ENCODE results near the gene STUB1.

Gene STUB1

GRCh38 chr16:666572-666971, 13.6 kb upstream of the STUB1 start:
- DNase-seq (ENCODE audit: low spot score) (no peak), FAIRE-seq (no peak)

DNA sequence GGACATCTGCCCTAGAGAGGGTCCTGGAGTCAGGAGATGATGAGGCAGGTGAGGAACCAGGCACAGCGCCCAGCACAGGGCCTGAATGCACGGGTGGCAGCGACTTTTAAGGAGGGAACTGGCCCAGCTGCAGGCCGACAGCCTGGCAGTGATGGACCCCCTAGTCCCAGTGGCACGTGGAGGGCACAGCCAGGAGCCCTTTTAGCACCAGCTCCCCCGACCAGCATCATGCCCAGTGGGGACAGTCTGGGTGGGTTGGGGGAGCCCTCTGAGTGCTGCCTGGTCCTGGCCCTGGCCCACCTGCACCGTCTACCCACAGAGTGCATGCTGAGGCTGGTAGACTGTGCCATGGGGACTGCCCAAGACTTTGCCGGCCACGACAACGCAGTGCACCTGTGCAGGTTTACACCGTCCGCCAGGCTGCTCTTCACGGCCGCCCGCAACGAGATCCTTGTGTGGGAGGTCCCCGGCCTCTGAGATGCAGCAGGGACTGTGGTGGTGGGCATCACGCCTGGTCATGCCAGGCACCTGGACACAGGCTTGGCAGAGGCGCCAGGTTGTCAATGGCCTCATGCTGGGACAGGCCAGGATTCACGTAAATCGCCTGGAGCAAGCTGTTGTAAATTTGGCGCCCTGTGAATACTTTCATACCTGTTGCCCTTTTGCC, 13.0 kb upstream of the STUB1 start:
- FAIRE-seq (no peak), DNase-seq (ENCODE audit: low spot score) (no peak)

- FAIRE-seq (no peak), DNase-seq (ENCODE audit: low spot score) (peak; percentile 81)
Measured at GRCh38 chr16:667780-668518, 12.3 kb upstream of the STUB1 start, which contains the start of gene RHOT2. Gene RHOT2, plus strand, starts transcription at chr16:668132. Its CDS starts 68 bp downstream, at chr16:668200.

DNA sequence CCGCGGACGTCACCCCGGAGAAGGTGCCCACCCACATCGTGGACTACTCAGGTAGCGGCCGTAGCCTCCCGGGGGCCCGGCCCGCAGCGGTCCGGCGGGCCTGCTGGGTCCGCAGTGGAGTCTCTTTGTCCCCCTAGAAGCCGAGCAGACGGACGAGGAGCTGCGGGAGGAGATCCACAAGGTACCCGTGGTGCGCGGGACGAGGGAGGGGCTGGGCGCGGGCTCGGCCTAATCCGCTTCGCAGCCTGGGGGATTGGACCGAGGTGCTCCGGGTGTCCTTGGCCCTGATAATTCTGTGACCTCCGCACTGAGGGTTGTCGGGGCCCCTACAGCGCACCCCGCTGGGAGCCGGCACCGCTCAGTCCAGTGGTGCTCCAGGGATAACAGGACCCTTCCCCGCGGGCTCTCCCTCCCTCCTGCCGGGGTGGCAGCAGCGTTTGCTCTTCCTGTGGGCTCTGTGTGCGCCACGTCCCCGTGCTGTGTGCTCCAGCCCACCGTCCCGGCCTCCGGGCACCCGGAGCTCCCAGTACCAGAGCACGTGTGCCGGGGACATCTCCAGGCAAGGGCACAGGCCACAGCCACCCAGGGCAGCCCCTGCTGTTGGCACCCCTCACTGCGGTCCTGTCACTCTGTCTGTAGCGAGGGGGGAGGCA, 11.6 kb upstream of the STUB1 start:
- no peak for FAIRE-seq
- no peak for DNase-seq (ENCODE audit: low spot score)

DNA sequence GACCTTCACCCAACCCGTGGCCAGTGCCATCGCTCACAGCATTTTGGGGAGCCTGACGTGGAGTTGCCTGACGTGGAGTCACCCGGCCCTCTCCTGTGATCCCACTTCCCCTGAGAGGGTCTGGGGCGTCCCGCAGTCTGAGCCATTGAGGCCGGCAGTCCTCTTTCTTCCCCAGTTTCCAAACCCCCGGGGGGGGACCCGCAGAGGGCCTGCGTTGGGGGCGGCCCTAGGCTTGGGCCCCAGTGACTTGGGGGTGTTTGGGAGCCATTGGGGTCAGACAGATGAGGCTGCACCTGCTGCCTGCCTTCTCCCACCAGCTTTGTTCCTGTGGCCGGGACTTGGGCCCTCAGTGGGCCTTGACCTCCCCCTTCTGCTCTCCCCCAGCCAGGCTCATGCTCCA, 10.5 kb upstream of the STUB1 start:
- DNase-seq (ENCODE audit: low spot score): no peak
- no peak for FAIRE-seq

DNA sequence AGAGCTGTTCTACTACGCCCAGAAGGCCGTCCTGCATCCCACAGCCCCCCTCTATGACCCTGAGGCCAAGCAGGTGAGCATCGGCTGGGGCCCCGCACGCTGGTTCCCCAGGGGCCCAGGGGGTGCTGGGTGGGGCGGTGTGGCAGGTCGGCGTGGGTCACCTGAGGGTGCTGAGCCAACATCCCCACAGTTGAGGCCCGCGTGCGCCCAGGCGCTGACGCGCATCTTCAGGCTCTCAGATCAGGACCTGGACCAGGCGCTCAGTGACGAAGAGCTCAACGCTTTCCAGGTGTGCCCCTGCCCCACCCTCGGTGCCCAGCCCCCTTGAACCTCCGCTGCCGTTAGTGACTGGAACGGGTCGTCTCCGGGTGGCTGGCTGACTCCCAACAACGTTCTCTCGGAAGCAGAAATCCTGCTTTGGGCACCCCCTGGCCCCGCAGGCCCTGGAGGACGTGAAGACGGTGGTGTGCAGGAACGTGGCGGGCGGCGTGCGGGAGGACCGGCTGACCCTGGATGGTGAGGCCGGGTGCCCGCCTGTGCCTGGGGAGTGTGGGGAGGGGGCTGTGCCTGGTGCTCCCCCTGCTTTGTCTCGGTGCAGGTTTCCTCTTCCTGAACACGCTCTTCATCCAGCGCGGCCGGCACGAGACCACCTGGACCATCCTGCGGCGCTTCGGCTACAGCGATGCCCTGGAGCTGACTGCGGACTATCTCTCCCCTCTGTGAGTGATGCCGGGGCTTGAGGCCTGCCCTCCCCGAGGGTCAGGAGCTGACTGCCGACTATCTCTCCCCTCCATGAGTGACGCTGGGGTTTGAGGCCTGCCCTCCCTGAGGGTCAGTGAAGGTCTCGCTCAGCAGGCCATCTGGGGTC, 9.5 kb upstream of the STUB1 start:
- no peak for FAIRE-seq
- DNase-seq (ENCODE audit: low spot score): no peak

DNA sequence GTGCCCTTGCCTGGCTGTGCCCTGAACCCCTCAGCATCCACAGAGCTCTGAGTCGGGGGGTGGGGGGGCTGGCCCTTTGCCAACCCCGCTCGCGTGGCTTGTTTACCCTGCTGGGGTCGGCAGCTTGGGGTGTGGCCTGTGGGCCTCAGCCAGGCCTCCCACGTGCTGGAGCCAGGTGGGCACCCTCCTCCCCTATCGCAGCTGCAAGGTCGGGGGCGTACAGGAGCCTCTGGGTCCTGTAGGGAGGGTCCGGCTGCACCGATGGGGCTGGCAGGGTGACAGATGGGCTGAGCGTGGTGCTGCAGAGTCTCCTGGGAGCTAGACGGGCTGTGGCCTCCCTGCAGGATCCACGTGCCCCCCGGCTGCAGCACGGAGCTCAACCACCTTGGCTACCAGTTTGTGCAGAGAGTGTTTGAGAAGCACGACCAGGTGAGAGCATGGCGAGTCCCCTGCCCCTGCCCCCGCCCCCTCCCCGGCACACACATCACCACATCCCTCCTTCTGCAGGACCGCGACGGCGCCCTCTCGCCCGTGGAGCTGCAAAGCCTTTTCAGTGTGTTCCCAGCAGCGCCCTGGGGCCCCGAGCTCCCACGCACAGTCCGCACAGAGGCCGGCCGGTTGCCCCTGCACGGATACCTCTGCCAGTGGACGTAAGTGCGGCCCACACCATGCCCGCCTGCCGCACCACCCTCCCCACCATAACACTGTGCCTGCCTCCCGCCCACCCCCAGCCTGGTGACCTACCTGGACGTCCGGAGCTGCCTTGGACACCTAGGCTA, 8.7 kb upstream of the STUB1 start:
- no peak for DNase-seq (ENCODE audit: low spot score)
- FAIRE-seq: no peak

- FAIRE-seq (no peak), DNase-seq (ENCODE audit: low spot score) (no peak)
Measured at GRCh38 chr16:672371-672770, 7.8 kb upstream of the STUB1 start.

DNA sequence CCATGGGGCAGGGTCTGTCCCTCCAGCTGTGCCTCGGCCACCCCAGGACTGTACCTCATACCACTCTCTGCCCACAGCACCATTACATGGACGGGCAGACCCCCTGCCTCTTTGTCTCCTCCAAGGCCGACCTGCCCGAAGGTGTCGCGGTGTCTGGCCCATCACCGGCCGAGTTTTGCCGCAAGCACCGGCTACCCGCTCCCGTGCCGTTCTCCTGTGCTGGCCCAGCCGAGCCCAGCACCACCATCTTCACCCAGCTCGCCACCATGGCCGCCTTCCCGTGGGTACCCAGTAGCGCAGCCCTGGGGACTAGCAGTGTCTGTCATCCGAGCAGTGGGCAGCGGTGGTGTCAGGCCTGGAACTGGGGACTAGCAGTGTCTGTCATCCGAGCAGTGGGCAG, 7.4 kb upstream of the STUB1 start:
- FAIRE-seq (no peak), DNase-seq (ENCODE audit: low spot score) (no peak)

- no peak for DNase-seq (ENCODE audit: low spot score)
Measured at GRCh38 chr16:673399-673991, 6.7 kb upstream of the STUB1 start.

DNA sequence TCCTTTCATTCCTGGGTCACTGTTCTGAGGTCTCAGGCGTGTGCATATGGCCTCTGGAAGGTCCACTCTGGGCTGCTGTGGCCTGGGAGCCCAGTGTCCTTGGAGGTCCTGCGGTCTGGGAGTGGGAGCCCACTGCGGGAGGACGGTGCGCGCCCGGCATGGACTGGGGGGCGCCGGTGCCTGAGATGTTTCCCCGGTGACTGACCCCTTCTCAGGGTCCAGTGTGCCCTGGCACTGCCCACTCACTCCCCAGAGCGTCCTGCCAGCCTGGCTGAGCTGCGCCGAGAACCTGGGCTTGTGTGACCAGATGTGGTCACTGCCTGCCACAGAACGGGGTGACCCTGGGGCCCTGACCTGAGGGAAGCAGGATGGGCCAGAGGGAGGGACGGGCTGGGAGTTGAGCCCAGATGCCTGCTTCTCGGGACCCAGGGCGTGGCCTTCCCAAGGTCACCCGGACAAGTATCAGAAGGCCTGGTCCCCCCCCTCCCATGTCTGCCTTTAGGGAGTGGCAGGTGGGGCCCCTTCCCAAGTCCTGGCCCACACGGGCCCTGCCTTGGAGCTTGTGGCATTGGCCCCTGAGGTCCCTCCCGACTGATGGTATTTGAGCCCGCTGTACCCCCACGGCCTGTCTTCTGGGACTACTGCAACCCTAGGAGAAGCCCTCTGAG, 5.9 kb upstream of the STUB1 start:
- FAIRE-seq: no peak
- no peak for DNase-seq (ENCODE audit: low spot score)

More at GRCh38 chr16:673399-673991, 6.7 kb upstream of the STUB1 start:
- no peak for FAIRE-seq

DNA sequence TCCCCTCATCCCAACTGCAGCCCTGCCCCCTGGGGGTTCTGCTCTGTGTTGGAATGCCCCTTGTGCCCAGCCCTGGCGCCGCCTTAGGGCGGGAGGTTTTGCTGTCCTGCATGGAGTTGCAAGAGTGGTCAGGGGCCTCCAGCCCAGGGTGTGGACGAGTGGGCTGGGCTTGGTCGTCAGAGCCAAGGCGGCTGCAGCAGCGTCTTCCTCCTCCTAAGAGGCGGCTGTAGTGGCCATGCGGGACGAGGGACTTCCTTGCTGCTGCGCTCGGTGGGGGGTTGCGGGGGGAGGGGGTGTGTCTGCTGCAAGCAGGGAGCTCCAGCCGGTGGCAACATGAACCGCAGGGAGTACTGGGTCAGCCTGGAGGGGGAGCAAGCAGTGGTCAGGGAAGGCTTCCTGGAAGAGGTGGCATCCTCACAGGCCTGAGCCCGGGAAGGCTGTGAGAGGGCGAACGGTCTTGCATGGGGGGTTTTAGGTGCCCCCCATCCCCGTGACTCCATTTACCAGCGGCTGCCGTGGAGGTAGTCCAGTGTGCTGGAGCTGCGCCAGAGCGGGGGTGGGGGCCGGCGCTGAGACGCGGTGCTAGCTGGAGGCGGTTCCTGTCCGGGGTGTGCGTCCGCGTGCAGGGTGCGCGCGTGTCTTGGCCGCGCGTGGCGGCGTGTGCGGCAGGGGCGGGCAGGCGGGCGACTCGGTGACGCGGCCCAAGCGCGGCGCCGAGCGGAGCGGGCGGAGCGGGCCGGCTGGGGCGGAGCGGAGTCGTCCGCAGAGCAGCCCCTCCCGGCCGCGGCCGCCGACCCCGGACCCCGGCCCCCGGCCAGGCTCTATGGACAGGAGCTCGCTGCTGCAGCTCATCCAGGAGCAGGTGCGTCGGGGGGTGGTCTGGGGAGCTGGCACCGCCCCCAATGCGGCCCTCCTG, 5.0 kb upstream of the STUB1 start, which contains the start of gene RHBDL1:
RHBDL1 (plus strand) TSS at position 704 of the 916 bp plus-strand sequence; CDS start at position 824, 120 bp downstream.
- DNase-seq (ENCODE audit: low spot score) (no peak), FAIRE-seq (no peak)

DNA sequence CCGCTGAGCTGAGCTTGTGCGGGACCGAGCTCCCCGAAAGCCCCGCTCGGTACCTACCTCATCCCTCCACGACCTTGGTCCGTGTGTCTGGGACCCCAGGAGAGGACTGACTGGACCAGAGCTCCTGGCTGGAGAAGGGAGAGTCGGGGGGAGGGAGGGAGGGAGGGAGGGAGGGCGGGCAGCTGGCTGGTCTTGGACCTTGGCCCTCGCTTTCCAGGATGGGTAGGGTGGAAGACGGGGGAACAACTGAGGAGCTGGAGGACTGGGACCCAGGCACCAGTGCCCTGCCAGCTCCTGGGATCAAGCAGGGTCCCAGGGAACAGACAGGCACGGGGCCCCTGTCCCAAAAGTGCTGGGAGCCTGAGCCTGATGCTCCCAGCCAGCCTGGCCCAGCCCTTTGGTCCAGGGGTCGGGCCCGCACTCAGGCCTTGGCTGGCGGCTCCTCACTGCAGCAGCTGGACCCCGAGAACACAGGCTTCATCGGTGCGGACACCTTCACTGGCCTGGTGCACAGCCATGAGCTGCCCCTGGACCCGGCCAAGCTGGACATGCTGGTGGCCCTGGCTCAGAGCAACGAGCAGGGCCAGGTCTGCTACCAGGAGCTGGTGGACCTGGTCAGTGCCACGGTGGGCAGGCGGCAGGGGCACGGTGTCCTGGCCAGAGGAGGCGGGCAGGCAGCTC, 4.2 kb upstream of the STUB1 start:
- FAIRE-seq (no peak), DNase-seq (ENCODE audit: low spot score) (no peak)

DNA sequence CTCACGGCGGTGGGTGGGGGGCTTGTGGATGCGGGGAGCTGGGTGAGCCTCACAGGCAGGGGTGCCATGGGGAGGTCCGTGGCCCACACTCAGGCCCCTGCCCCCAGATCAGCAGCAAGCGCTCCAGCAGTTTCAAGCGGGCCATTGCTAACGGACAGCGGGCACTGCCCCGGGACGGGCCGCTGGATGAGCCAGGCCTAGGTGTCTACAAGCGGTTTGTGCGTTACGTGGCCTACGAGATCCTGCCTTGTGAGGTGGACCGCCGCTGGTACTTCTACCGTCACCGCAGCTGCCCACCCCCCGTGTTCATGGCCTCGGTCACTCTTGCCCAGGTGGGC, 3.7 kb upstream of the STUB1 start:
- FAIRE-seq: no peak
- no peak for DNase-seq (ENCODE audit: low spot score)

GRCh38 chr16:676913-677312, 3.3 kb upstream of the STUB1 start:
- DNase-seq (ENCODE audit: low spot score): no peak
- FAIRE-seq: no peak

DNA sequence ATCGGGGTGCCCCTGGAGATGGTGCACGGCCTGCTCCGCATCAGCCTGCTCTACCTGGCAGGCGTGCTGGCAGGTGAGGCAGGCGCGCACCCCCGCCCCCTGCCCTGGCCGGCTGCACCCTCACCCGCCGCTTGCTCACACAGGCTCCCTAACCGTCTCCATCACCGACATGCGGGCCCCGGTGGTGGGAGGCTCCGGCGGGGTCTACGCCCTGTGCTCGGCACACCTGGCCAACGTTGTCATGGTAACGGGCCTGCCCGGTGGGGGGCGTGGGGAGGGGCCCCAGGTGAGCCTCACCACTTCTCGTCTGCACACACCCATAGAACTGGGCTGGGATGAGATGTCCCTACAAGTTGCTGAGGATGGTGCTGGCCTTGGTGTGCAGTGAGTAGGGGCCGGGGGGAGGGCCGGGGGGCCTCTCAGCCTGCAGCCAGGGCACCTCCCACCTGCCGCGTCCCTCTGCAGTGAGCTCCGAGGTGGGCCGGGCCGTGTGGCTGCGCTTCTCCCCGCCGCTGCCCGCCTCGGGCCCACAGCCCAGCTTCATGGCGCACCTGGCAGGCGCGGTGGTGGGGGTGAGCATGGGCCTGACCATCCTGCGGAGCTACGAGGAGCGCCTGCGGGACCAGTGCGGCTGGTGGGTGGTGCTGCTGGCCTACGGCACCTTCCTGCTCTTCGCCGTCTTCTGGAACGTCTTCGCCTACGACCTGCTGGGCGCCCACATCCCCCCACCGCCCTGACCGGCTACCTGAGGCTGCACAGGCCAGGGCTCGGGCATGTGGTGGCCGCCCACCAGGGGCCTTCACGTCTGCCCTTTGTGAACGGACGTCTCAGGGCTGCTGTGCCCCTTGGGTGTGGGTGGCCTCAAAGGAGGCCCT, 2.7 kb upstream of the STUB1 start:
- FAIRE-seq: no peak

DNA sequence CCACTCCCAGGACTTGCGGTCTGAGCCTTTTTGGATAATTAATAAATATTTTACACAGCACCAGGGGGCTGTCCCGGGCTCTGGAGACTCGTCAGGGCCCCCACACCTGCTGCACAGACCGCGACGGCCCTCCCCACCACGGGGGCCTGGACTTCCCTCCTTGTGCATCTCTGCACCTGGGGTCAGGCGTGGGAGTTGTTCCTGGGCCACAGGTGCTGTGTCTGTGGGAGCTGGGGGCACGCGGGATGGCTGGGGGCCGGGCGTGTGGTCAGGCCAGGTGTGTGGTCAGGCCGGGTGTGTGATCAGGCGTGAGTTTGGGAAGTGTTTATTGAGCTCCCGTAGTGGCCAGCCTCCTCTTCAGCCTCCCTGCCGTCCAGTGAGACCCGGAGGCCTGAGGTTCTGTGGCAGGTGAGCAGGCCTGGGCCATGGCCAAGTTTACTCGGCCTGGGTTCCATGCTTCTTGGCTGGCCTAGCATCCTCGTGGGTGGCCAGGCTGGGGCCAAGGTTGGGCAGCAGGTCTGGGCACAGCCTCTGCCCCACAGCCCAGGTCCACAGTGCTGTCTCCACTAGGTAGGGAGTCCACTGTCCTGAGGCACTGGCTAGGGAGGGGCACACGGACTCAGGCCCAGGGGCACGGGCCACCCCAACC, 1.9 kb upstream of the STUB1 start:
- no peak for FAIRE-seq
- DNase-seq (ENCODE audit: low spot score): no peak

More for the DNA sequence above, 2.7 kb upstream of the STUB1 start:
- DNase-seq (ENCODE audit: low spot score): no peak
